ENCODE measurements around the gene TTYH3.
"Not testable (repeated sequence)": the region's sequence is repeated elsewhere in the genome, so short reads cannot be mapped to it uniquely, and the experiment has no call there.

TTYH3 gene

GRCh38 chr7:2689951-2690705 is 58.3 kb downstream of the TTYH3 start:
- DNase-seq, result no peak

- no peak for DNase-seq
Observed at GRCh38 chr7:2691011-2691707, 59.4 kb downstream of the TTYH3 start.

GRCh38 chr7:2691932-2692439 is 60.2 kb downstream of the TTYH3 start:
- DNase-seq, result not testable (repeated sequence)

- no peak for DNase-seq
Observed at GRCh38 chr7:2692543-2692942, 60.8 kb downstream of the TTYH3 start.

GRCh38 chr7:2693420-2694121 is 61.8 kb downstream of the TTYH3 start:
- not testable (repeated sequence) for DNase-seq

- DNase-seq, result not testable (repeated sequence)
Observed at GRCh38 chr7:2694122-2694436, 62.3 kb downstream of the TTYH3 start.

- no peak for DNase-seq
Observed at GRCh38 chr7:2698581-2699288, 66.9 kb downstream of the TTYH3 start.

GRCh38 chr7:2699289-2699620 is 67.5 kb downstream of the TTYH3 start:
- DNase-seq, result no peak

GRCh38 chr7:2700141-2700850 is 68.5 kb downstream of the TTYH3 start:
- DNase-seq, result no peak

- no peak for DNase-seq
Observed at GRCh38 chr7:2701424-2701823, 69.6 kb downstream of the TTYH3 start.

- DNase-seq, result no peak
Observed at GRCh38 chr7:2701832-2702593, 70.2 kb downstream of the TTYH3 start.

- no peak for DNase-seq
Observed at GRCh38 chr7:2702594-2702957, 70.8 kb downstream of the TTYH3 start.

- DNase-seq, result no peak
Observed at GRCh38 chr7:2705371-2706096, 73.7 kb downstream of the TTYH3 start.

- DNase-seq, result no peak
Observed at GRCh38 chr7:2706685-2707126, 74.9 kb downstream of the TTYH3 start.

GRCh38 chr7:2707481-2707880 is 75.7 kb downstream of the TTYH3 start:
- DNase-seq, result no peak

- no peak for DNase-seq
Observed at GRCh38 chr7:2708041-2708440, 76.3 kb downstream of the TTYH3 start.

GRCh38 chr7:2708547-2709310 is 76.9 kb downstream of the TTYH3 start:
- no peak for DNase-seq

- peak; percentile 40 for DNase-seq
Observed at GRCh38 chr7:2709553-2710285, 77.9 kb downstream of the TTYH3 start.

GRCh38 chr7:2710286-2710655 is 78.5 kb downstream of the TTYH3 start:
- DNase-seq, result no peak
